NCI-H748 (cell line): ENCODE results near the gene KCND3.

Experiments
- DNase-seq: peaks from one replicate; lab custom pipeline; 2025; ENCODE audit not compliant: unreplicated experiment; lab: John Stamatoyannopoulos, UW

KCND3 gene

DNA sequence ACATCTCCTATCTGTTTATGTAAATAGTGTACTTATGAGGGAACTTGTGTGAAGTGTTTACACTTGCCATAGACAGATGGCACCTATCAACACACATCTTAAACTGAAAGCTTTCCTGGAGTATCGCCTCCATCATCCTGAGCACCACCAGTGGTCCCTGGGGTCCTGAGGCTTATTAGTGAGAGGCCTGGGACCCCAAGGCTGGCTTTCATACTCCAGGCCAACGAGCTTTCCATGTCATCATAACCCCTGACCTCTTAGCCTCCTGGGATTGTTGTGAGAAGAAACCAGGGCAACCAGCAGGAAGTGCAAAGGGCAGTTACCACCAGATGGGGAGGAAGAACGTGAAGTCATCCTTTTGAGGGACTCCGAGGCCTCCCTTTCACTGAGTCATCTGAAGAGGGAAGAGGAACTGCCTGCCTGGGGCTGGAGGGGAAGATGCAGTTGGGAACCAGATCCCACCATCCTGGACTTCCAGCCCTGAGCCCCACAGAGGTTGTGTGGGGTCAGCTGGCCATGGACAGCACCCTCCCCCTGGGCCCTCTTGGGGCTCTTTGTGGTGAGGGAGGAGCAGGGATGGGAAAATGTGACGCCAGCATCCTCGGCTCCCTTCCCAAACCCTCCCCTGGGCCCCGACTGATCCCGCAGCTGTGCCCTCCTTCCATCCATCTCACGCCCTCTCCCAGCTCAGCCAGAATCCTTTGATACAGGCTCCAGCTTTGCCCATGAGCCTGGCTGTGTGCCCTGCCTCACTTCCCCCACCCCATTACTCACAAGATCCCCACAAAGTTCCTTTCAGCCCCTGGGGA, 256.1 kb downstream of the KCND3 start:
- no peak for DNase-seq

GRCh38 chr1:111732718-111733117, 256.8 kb downstream of the KCND3 start:
- no peak for DNase-seq

DNA sequence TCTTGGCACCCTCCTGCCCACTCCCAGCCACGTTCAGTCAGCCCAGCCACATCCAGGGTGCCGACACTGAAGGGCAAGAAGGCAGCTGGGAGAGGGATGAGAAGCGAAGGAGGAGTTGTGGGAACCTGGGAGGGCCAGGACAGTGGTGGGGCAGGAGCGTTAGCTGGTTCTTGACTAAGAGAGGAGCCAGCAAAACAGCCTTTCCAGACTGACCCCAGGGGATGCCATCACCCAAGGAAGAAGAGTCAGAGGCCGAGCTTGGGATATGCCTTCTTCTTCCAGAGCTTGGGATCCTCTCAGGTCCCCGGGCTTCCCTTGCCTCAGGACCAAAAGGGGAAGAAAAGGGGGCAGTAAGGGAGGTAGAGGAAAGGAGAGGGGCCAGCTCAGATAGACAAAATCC, 257.5 kb downstream of the KCND3 start:
- DNase-seq, result no peak

GRCh38 chr1:111730706-111731105, 258.8 kb downstream of the KCND3 start:
- no peak for DNase-seq

DNA sequence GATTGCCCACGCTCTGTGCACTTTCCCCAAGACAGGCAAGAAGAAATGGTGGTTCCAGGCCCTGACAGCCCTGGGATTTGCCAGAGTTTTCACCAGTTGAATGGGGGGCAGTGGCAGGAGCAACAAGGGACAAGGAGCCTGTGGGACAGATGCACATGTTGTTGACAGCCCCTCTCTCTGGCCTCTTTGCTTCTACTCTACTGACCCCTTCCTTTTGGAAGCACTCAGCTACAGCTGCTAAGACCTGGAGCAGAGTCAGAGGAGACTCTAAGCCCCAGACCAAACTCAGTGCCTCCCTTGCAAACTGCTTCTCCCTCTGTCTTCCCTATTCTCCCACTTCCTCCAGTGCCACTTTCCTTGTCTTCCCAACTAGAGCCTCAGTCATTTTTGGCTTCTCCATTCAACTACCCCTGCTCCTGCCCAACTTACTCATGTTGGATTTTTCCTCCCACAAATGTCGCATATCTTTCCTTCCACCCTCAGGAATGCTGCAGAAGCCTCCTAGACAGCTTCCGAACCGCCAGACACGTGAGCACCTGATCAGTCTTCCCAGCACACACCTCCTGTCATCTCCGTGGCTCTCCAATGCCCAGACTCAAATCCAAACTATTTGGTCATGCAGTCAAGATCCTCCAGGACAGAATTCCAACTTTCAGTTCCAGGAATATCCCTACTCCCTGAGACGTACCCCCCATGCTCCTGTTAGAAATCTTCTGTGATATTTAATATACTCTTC, 259.4 kb downstream of the KCND3 start:
- no peak for DNase-seq

GRCh38 chr1:111729271-111729921, 260.1 kb downstream of the KCND3 start:
- DNase-seq, result no peak

GRCh38 chr1:111727056-111727455, 262.4 kb downstream of the KCND3 start:
- DNase-seq, result no peak

DNA sequence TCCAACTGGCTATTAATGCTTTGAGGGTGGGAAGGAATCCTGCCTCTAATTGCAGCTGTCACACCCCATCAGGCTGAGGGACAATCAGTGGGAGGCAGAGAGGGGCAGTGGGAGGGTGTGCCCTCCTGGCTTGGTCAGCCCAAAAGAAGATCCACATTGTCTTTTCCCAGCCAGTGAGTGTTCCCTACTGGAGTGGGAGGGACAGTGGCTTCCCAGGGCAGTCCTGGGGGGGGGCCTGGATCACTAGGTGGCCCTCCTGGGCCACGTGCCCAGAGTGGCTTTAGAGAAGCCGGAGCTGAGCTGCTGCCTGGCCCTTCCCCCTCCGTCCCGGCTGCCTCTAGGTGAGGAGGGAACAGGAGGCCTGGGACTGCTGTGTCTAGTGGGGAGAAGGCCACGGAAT, 264.3 kb downstream of the KCND3 start:
- no peak for DNase-seq

GRCh38 chr1:111723871-111724270, 265.6 kb downstream of the KCND3 start:
- no peak for DNase-seq

- DNase-seq, result no peak
Observed at GRCh38 chr1:111723091-111723806, 266.2 kb downstream of the KCND3 start.

DNA sequence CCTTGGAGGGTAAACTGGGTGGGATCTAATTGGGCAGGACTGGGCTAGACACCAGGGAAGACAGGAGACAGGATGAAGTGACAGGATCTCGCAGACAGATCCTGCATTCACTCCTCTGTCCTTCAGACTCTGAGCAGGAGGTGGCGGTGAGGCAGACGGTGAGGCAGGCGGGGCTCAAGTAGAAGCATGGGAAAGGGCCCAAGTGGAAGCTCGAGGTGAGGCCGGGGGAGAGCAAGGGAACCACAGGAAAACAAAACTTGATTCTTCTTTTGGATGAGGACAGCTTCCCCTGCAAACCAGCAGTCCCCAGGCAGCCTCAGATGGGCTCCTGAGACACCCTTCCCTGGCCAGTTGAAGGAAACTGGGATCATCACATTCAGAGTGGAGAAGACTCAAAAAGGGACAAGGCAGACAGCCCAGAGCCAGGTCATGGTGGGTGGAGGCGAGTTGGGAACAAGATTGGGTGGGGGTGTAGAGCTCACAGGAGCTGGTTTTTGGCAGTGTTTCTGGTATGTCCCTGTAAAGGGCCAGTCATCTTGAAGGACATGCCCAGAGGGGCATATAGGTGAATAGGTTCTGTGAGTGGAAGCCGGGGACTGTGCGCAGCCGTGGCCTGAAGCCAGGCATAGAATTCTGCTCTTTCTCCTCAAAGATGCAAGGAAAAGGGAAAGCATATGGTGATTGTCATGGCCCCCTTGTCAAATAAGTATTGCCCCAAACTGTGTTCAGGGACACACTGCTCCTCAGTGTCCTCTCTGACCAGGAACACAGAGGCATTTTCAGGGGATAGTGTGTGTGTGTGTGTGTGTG, 268.3 kb downstream of the KCND3 start:
- no peak for DNase-seq
